Astrocyte of the spinal cord (primary cell): ENCODE data around the gene CTPS1.

Experiments used
- DNase-seq: peaks from one replicate; pipeline ENCODE4 v3.0.0; 2011; ENCODE audit warnings: low read depth, low spot score
- H3K4me3 ChIP-seq: 2 replicates; pipeline ENCODE4 v1.5.1; 2011; ENCODE audit warnings: low read depth, mild to moderate bottlenecking, low read length, moderate library complexity
- in situ Hi-C: cut with HindIII; loops from 2 replicates; pipeline ENCODE4 v1.10.0; 2017; ENCODE audit warnings: low sequenced_read_pairs
- TF ChIP-seq, protein P1 (sequence below): IDR thresholded peaks from 2 replicates; pipeline ENCODE4 v1.5.1; 2012; ENCODE audit warnings: low read depth, mild to moderate bottlenecking, low read length, inconsistent platforms

CTPS1 gene

DNA sequence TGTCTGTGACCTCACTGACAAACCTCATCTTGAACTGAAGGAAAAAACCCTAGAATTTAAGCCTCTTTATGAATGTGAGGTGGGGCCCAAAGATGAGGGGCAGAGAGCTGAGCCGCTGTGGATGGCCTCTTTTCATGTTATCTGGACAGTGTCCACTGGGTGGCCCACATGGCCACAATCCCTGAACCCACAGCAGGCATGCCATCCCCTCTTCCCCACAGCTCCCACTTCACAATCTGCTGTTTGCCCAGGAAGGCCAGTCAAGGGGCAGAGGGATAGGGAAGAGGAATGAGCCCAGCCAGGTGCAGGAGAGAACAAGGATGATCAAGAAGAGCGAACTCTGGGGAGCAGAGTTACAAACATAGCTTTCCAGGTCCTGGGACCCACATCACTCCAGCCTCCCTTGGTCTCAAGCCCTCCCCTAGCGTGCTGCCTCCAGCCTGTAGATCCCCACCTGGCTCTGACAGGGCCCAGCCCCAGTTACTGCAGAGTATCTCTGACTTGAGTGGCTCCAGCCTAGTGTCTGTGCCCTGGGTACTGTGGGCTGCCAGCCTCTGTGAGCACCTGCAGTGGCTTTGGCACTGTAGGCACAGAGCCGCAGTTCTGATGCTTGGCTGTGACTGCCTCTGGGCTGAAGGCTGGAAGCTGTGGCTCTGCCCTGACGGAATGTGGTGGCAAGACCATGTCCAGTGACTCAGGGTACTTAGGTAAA lies 43.9 kb downstream of the CTPS1 start:
- DNase-seq, result no peak
- no peak overlapping the region for H3K4me3 ChIP-seq
- TF ChIP-seq, protein P1, sequence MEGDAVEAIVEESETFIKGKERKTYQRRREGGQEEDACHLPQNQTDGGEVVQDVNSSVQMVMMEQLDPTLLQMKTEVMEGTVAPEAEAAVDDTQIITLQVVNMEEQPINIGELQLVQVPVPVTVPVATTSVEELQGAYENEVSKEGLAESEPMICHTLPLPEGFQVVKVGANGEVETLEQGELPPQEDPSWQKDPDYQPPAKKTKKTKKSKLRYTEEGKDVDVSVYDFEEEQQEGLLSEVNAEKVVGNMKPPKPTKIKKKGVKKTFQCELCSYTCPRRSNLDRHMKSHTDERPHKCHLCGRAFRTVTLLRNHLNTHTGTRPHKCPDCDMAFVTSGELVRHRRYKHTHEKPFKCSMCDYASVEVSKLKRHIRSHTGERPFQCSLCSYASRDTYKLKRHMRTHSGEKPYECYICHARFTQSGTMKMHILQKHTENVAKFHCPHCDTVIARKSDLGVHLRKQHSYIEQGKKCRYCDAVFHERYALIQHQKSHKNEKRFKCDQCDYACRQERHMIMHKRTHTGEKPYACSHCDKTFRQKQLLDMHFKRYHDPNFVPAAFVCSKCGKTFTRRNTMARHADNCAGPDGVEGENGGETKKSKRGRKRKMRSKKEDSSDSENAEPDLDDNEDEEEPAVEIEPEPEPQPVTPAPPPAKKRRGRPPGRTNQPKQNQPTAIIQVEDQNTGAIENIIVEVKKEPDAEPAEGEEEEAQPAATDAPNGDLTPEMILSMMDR, result peak; percentile 31
- in situ Hi-C loops, result no loop called here

DNA sequence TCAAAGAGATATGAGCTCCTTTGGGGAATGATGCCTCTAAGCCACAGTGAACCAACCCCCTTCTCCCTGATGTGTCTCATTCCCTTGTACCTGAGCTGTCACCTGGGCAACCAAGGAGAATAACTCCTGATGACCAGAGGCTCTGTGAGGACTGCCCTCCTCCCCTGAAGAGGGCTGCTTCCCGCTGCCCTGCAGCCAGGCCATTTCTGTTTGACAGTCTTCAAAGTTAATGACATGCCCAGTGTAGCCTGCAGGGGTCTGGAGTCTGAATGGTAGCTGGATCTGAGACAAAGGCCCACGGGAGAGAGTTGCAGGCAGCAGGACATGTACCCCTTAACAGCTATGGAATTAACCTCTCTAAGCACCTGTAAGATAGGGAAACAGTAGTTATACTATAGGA lies 45.5 kb downstream of the CTPS1 start:
- in situ Hi-C loops, result no loop called here
- DNase-seq, result no peak
- TF ChIP-seq, protein P1, result no peak
- no peak overlapping the region for H3K4me3 ChIP-seq

DNA sequence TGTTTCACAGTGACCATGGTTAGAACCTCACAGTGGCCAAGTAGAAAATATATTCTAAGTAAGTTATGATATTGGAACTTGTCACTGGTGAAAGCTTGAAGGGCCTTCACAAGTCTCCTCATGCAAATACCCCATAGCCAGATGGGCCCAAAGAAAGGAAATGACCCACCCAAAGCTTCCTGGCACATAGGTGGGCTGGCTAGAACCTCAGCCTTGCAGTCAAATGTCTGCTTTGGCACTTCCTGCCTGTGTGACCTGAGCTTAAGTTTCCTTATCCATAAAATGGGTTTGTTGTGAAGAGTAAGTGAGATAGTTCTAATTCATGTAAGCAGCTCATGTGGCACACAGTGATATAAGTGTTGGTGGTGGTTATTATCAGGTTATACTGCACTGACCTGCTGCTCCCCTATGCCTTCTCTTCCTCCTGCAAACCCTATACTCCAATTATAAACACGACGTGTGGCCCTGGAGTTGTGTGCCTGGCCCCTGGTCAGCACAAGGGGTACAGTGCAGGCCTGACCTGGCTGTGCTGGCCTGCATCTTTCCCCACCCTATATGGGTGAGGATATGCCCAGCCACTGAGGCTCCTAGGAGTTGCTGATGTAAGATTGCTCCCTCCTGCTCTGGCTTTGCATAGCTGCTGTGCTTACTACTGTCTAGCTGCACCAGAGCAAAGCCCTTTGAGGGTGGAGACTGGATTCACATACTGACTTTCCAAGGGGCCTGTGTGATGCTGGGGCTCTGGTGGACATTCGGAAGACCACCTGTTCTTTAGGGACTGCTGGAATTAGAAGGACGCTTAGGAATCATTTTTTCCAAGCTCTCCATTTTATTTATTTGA lies 46.7 kb downstream of the CTPS1 start:
- no peak for DNase-seq
- TF ChIP-seq, protein P1, result no peak
- in situ Hi-C loops, result no loop called here
- no peak overlapping the region for H3K4me3 ChIP-seq

DNA sequence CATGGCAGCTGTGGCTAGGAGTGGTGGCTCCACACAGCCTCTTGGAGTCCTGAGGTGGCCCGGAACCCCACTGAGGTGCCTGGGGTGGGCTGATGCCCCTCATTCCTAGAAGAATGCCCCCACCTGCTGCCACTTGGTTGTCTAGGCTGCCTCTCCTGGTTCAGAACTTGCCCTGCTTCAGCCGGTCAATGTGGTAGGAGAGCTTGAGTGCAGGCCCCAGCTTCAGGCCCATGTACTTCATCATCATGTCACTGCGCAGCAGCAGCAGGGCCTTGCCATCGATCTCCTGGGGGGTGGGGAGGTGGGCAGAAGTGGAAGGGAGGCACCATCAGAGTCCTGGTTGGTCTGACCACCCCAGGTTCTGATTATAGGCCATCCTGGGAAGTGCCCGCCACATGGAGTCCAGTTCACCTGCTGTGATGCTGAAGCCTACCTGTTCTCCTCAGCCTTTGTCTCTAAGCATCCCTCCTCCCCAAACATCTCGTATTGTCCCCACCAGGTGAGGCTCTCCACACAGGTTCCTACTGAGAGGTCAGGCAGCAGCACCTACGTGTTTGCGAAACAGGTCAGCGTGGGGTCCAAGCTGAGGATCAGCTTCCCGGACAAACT lies 48.6 kb downstream of the CTPS1 start:
- TF ChIP-seq, protein P1, result no peak
- in situ Hi-C loops, result no loop called here
- H3K4me3 ChIP-seq, result no peak overlapping the region
- no peak for DNase-seq

DNA sequence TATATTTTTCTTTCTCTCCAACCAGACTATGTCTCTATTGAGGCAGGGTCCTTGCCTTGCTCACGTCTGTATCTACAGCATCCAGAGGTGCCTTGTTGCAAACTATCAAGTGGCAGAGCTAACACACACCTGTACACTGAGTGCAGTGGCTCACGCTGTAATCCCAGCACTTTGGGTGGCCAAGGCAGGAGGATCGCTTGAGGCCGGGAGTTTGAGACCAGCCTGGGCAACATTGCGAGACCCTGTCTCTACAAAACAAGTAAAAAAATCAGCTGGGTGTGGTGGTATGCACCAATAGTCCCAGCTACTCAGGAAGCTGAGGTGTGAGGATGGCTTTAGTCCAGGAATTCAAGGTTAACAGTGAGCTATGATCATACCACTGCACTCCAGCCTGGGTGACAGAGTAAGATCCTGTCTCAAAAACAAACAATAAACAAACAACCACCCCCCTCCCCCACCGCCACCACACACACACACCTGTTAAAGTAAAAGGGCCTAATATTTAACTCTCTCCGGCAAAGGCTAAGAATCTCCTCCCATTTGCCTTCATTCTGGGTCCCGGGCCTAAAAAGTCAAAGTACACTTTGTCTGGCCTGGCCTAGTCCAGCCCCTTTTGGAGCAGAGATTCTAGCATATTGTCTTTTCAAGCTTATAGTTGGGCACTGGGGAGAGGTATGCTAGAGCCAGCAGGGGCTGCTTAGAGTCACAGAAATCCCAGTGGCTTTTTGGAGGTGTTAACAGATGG lies 51.5 kb downstream of the CTPS1 start:
- no peak for DNase-seq
- H3K4me3 ChIP-seq, result no peak overlapping the region
- in situ Hi-C loops, result no loop called here
- TF ChIP-seq, protein P1, result no peak

DNA sequence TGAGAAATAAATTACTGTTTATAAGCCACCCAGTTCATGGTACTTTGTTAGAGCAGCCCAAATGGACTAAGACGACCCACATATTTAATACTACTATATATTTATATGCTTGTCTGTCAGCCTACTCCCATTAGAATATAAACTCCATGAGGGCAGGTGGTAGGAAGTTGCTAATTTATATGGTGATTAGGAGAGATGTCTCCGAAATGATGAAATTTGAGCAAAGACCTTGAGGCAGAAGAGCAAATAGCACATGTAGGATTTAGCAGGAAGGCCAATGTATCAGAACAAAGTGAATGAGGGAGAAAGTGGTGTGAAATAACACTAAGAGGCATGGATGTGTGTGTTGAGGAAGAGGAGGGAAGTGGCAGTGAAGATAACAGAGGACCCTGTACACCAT lies 52.7 kb downstream of the CTPS1 start:
- no peak for DNase-seq
- no peak overlapping the region for H3K4me3 ChIP-seq
- in situ Hi-C loops, result no loop called here
- TF ChIP-seq, protein P1, result no peak
